Stomach (tissue), 4 donors: ENCODE measurements around the gene VGF.

Experiments
- CTCF ChIP-seq, 7 experiments: fragments of 450-650 bp in 4 of 7; fragments of 200-600 bp in 3 of 7; sonication (generic) in 3 of 7; IDR thresholded peaks; one replicate each; pipeline ENCODE4 v1.5.1; 2016 to 2019; ENCODE audit warnings: antibody characterized with exemption in 7 of 7, control low read depth in 2 of 7, mild to moderate bottlenecking in 1 of 7
- POLR2AphosphoS5 ChIP-seq, 3 donors: sonication (generic); formaldehyde crosslinking; IDR thresholded peaks; one replicate each; pipeline ENCODE4 v1.6.1; 2016; ENCODE audit warnings: antibody characterized with exemption in 3 of 3

- TF ChIP-seq CTCF (IDR thresholded peaks at IDR 0.05) (no peak), POLR2AphosphoS5 (IDR thresholded peaks at IDR 0.05) (no peak)
Observed at GRCh38 chr7:101159696-101160674, 5.4 kb downstream of the VGF start.
